WTC11 (cell line): ENCODE measurements around the gene RETREG3.

ENCODE experiments used
- ATF1 ChIP-seq: sonication (generic); formaldehyde crosslinking; IDR thresholded peaks from 2 replicates; pipeline ENCODE4 v1.8.1; 2023; ENCODE audit warnings: mild to moderate bottlenecking, moderate library complexity, missing genetic modification reagents
- CBFB ChIP-seq: sonication (generic); formaldehyde crosslinking; IDR thresholded peaks from 2 replicates; pipeline ENCODE4 v1.8.1; 2022; ENCODE audit warnings: mild to moderate bottlenecking, low read depth, missing genetic modification reagents
- EMX1 ChIP-seq: fragments of 250-450 bp; sonication (Bioruptor Pico); IDR thresholded peaks from 2 replicates; pipeline ENCODE4 v1.8.0; 2021; ENCODE audit warnings: mild to moderate bottlenecking
- FOXJ3 ChIP-seq: sonication (generic); formaldehyde crosslinking; IDR thresholded peaks from 2 replicates; pipeline ENCODE4 v1.9.0; 2021; ENCODE audit warnings: missing genetic modification reagents, mild to moderate bottlenecking, borderline replicate concordance
- NR2C2 ChIP-seq: sonication (generic); formaldehyde crosslinking; IDR thresholded peaks from 2 replicates; pipeline ENCODE4 v1.8.0; 2022; ENCODE audit warnings: mild to moderate bottlenecking, missing genetic modification reagents
- OVOL2 ChIP-seq: fragments of 250-450 bp; sonication (Bioruptor Pico); IDR thresholded peaks from 2 replicates; pipeline ENCODE4 v1.9.0; 2021; ENCODE audit warnings: mild to moderate bottlenecking, borderline replicate concordance
- SMAD3 ChIP-seq: sonication (generic); formaldehyde crosslinking; IDR thresholded peaks from 2 replicates; pipeline ENCODE4 v1.8.0; 2022; ENCODE audit warnings: missing genetic modification reagents, mild to moderate bottlenecking, borderline replicate concordance
- TEAD4 ChIP-seq: sonication (generic); formaldehyde crosslinking; IDR thresholded peaks from 2 replicates; pipeline ENCODE4 v1.8.0; 2022; ENCODE audit warnings: mild to moderate bottlenecking, missing genetic modification reagents
- TP53 ChIP-seq: sonication (generic); formaldehyde crosslinking; IDR thresholded peaks from 2 replicates; pipeline ENCODE4 v1.8.1; 2023; ENCODE audit warnings: mild to moderate bottlenecking, missing genetic modification reagents
- ZBTB21 ChIP-seq: sonication (generic); formaldehyde crosslinking; IDR thresholded peaks from 2 replicates; pipeline ENCODE4 v1.8.1; 2023; ENCODE audit warnings: mild to moderate bottlenecking, missing genetic modification reagents, borderline replicate concordance
- ZNF121 ChIP-seq: sonication (generic); formaldehyde crosslinking; IDR thresholded peaks from 2 replicates; pipeline ENCODE4 v1.8.0; 2023; ENCODE audit warnings: missing genetic modification reagents
- TF ChIP-seq, protein P1 (sequence below): fragments of 200-600 bp; IDR thresholded peaks from 2 replicates; pipeline ENCODE4 v1.8.0; 2022; ENCODE audit warnings: antibody characterized with exemption
- TF ChIP-seq, protein P2 (sequence below): sonication (generic); formaldehyde crosslinking; IDR thresholded peaks from 2 replicates; pipeline ENCODE4 v1.8.0; 2023; ENCODE audit warnings: missing genetic modification reagents
- TF ChIP-seq, protein P3 (sequence below): sonication (generic); formaldehyde crosslinking; conservative IDR thresholded peaks from 2 replicates; pipeline ENCODE4 v1.8.1; 2022; ENCODE audit warnings: mild to moderate bottlenecking, missing genetic modification reagents

DNA sequence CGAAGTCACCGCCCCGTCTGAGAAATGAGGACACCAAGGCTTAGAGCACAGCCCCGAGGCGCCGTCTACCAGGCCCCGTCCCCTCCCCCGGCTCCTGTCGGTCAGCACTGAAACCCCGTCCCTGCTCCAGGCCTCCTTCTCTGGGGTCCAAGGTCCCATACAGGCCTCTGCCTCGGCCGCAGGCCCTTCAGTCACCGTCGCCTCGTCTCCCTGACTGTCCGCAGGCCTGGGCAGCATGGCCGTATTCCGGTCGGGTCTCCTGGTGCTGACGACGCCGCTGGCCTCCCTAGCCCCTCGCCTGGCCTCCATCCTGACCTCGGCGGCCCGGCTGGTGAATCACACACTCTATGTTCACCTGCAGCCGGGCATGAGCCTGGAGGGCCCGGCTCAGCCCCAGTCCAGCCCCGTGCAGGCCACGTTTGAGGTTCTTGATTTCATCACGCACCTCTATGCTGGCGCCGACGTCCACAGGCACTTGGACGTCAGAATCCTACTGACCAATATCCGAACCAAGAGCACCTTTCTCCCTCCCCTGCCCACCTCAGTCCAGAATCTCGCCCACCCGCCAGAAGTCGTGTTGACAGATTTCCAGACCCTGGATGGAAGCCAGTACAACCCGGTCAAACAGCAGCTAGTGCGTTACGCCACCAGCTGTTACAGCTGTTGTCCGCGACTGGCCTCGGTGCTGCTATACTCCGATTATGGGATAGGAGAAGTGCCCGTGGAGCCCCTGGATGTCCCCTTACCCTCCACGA lies 46.6 kb downstream of the RETREG3 start:
- TF ChIP-seq, protein P1, sequence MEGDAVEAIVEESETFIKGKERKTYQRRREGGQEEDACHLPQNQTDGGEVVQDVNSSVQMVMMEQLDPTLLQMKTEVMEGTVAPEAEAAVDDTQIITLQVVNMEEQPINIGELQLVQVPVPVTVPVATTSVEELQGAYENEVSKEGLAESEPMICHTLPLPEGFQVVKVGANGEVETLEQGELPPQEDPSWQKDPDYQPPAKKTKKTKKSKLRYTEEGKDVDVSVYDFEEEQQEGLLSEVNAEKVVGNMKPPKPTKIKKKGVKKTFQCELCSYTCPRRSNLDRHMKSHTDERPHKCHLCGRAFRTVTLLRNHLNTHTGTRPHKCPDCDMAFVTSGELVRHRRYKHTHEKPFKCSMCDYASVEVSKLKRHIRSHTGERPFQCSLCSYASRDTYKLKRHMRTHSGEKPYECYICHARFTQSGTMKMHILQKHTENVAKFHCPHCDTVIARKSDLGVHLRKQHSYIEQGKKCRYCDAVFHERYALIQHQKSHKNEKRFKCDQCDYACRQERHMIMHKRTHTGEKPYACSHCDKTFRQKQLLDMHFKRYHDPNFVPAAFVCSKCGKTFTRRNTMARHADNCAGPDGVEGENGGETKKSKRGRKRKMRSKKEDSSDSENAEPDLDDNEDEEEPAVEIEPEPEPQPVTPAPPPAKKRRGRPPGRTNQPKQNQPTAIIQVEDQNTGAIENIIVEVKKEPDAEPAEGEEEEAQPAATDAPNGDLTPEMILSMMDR = no peak
- TF ChIP-seq EMX1 (CRISPR knock-in tag) = no peak
- no peak for TF ChIP-seq ZNF121
- no peak for TF ChIP-seq OVOL2 (CRISPR knock-in tag)
- TF ChIP-seq CBFB (CRISPR knock-in tag) = no peak
- TF ChIP-seq, protein P2, sequence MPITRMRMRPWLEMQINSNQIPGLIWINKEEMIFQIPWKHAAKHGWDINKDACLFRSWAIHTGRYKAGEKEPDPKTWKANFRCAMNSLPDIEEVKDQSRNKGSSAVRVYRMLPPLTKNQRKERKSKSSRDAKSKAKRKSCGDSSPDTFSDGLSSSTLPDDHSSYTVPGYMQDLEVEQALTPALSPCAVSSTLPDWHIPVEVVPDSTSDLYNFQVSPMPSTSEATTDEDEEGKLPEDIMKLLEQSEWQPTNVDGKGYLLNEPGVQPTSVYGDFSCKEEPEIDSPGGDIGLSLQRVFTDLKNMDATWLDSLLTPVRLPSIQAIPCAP (CRISPR knock-in tag) = no peak
- TF ChIP-seq SMAD3 (CRISPR knock-in tag) = no peak
- no peak for TF ChIP-seq FOXJ3 (CRISPR knock-in tag)
- TF ChIP-seq, protein P3, sequence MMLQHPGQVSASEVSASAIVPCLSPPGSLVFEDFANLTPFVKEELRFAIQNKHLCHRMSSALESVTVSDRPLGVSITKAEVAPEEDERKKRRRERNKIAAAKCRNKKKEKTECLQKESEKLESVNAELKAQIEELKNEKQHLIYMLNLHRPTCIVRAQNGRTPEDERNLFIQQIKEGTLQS (CRISPR knock-in tag) = no peak
- TF ChIP-seq NR2C2 = no peak
- no peak for TF ChIP-seq ATF1 (CRISPR knock-in tag)
- TF ChIP-seq ZBTB21 = no peak
- TF ChIP-seq TP53 (CRISPR knock-in tag) = no peak
- no peak for TF ChIP-seq TEAD4
